ENCODE data around the gene EEF1AKMT3.

EEF1AKMT3 gene

DNA sequence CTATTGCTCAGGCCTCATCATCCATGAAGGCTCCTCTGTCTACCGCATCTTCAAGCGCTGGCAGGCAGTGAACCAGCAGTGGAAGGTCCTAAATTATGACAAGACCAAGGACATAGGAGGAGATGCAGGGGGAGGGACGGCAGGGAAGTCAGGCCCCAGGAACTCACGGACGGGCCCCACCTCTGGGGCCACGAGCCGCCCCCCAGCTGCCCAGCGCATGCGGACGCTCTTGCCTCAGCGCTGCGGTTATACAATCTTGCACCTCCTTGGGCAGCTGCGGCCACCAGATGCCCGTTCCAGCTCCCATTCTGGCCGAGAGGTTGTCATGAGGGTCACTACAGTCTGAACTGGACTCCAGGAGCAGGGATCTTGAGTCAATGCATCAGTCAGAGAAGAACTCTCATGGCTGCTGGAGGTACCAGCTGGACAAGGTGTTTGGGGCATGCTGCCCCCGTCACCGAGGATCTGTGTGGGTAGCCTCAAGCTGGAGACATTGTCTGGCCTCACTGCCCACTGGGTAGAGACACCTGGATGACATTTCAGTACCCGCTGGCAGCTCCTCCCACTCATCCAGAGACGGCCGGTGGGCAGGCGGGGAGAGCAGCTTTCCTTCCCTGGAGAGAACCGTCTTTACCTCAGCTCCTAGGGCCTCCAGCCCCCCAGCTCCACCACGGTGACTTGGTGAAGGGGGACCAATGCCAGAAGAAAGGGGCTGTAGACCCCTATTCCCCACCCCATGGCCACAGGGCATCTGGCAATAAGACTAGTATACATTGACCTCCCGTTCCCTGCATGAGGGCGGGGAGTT, 13.7 kb upstream of the EEF1AKMT3 start:
- Histone ChIP-seq H3K9me3 (ENCODE audit: control insufficient read depth in 2 of 2, low read length in 2 of 2) (no peaks in the 10 kb centered on the region), H3K4me1 (ENCODE audit: control insufficient read depth in 2 of 2, insufficient read depth in 2 of 2, low read length in 2 of 2) (peaks cover 19 to 22% of the 10 kb centered on the region in 2 donors), H3K36me3 (ENCODE audit: control insufficient read depth in 2 of 2, insufficient read depth in 2 of 2, low read length in 2 of 2) (peaks cover 7 to 16% of the 10 kb centered on the region in 2 donors), H3K27ac (ENCODE audit: low read depth in 2 of 2, low read length in 2 of 2) (no peak overlapping the region), H3K27me3 (ENCODE audit: control insufficient read depth in 2 of 2, insufficient read depth in 2 of 2, low read length in 2 of 2) (peaks cover 0 to 4% of the 10 kb centered on the region in 2 donors), H3K4me3 (ENCODE audit: low read length in 2 of 2) (no peak overlapping the region), H3K9ac (ENCODE audit: low read depth in 1 of 2, low read length in 2 of 2) (no peak overlapping the region)

- H3K27ac ChIP-seq (ENCODE audit: low read depth in 2 of 2, low read length in 2 of 2), result no peak overlapping the region
- no peak overlapping the region for H3K4me3 ChIP-seq (ENCODE audit: low read length in 2 of 2)
- no peak overlapping the region for H3K9ac ChIP-seq (ENCODE audit: low read depth in 1 of 2, low read length in 2 of 2)
- H3K27me3 ChIP-seq (ENCODE audit: control insufficient read depth in 2 of 2, insufficient read depth in 2 of 2, low read length in 2 of 2), result peaks cover 5 to 10% of the 10 kb centered on the region in 2 donors
- H3K4me1 ChIP-seq (ENCODE audit: control insufficient read depth in 2 of 2, insufficient read depth in 2 of 2, low read length in 2 of 2), result peaks cover 12 to 18% of the 10 kb centered on the region in 2 donors
- no peaks in the 10 kb centered on the region for H3K9me3 ChIP-seq (ENCODE audit: control insufficient read depth in 2 of 2, low read length in 2 of 2)
- H3K36me3 ChIP-seq (ENCODE audit: control insufficient read depth in 2 of 2, insufficient read depth in 2 of 2, low read length in 2 of 2), result peaks cover 7 to 16% of the 10 kb centered on the region in 2 donors
These were observed 12.9 kb upstream of the EEF1AKMT3 start for GRCh38 chr12:57759360-57759980.

DNA sequence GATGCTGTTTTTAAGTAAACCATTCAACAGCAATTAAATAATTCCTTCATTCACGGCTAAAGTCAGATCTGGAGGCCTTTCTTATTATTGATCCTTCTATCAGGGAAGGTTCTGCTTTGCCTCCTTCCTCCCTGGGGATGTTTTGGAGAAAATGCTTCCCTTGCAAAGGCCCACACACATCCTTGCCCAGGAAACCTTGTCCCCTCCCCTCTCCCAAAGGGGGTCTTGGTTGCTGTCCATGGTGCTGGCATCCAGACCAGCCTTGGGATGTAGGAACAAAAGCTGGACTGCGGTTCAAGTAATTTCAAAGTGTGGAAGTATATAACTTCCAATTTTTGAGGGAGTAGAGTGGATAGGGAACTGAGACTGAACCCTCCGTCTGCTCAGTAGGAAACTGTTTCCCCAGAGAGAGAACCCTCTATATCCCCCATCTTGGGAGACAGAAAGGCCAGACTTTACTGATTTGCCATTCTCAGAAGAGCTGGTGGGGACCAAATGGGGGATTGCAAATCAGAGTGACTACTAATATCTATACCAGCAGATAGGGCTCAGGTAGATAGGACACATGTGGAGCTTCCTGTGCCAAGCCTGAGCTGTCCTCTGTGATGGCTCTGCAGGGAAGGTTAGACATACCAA, 11.9 kb upstream of the EEF1AKMT3 start:
- Histone ChIP-seq H3K36me3 (ENCODE audit: control insufficient read depth in 2 of 2, insufficient read depth in 2 of 2, low read length in 2 of 2) (peaks cover 7 to 16% of the 10 kb centered on the region in 2 donors), H3K9me3 (ENCODE audit: control insufficient read depth in 2 of 2, low read length in 2 of 2) (no peaks in the 10 kb centered on the region), H3K4me3 (ENCODE audit: low read length in 2 of 2) (no peak overlapping the region), H3K9ac (ENCODE audit: low read depth in 1 of 2, low read length in 2 of 2) (no peak overlapping the region), H3K4me1 (ENCODE audit: control insufficient read depth in 2 of 2, insufficient read depth in 2 of 2, low read length in 2 of 2) (peaks cover 13 to 25% of the 10 kb centered on the region in 2 donors), H3K27me3 (ENCODE audit: control insufficient read depth in 2 of 2, insufficient read depth in 2 of 2, low read length in 2 of 2) (peaks cover 13 to 15% of the 10 kb centered on the region in 2 donors), H3K27ac (ENCODE audit: low read depth in 2 of 2, low read length in 2 of 2) (no peak overlapping the region)

DNA sequence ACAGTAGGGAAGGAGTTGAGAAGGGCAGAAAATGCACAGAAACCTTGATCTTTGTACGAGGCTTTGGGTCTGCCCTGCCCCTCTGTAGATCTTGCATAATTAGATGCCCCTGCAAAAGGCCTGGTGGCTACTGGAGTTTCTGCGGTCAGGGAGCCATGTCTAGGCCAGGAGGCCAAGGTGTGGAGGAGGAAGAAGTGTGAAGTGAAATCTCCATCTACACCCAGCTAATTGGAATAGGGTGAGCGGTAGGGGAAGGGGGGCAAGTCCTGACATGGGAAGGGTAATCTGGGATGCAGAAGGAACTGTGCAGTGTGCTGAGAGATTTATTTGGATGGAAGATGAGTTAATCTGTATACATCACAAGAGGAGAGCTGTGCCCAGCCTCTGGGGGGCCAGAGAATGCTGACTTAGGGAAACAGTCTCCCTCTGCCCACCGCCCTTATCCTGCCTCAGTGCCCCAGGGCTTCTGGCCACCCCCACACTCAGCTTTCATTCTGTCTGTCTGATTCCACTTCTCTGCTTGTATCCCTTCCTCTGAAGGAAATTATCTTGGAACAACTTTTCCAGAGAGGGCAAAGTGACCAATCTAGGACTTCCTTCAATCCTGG, 10.9 kb upstream of the EEF1AKMT3 start:
- Histone ChIP-seq H3K9me3 (ENCODE audit: control insufficient read depth in 2 of 2, low read length in 2 of 2) (no peaks in the 10 kb centered on the region), H3K4me1 (ENCODE audit: control insufficient read depth in 2 of 2, insufficient read depth in 2 of 2, low read length in 2 of 2) (peaks cover 16 to 29% of the 10 kb centered on the region in 2 donors), H3K36me3 (ENCODE audit: control insufficient read depth in 2 of 2, insufficient read depth in 2 of 2, low read length in 2 of 2) (peaks cover 7 to 16% of the 10 kb centered on the region in 2 donors), H3K4me3 (ENCODE audit: low read length in 2 of 2) (no peak overlapping the region), H3K27ac (ENCODE audit: low read depth in 2 of 2, low read length in 2 of 2) (no peak overlapping the region), H3K9ac (ENCODE audit: low read depth in 1 of 2, low read length in 2 of 2) (no peak overlapping the region), H3K27me3 (ENCODE audit: control insufficient read depth in 2 of 2, insufficient read depth in 2 of 2, low read length in 2 of 2) (peaks cover 23 to 24% of the 10 kb centered on the region in 2 donors)

- H3K36me3 ChIP-seq (ENCODE audit: control insufficient read depth in 2 of 2, insufficient read depth in 2 of 2, low read length in 2 of 2), result peaks cover 7 to 16% of the 10 kb centered on the region in 2 donors
- H3K27me3 ChIP-seq (ENCODE audit: control insufficient read depth in 2 of 2, insufficient read depth in 2 of 2, low read length in 2 of 2), result peaks cover 32% of the 10 kb centered on the region in 2 donors
- no peak overlapping the region for H3K27ac ChIP-seq (ENCODE audit: low read depth in 2 of 2, low read length in 2 of 2)
These were observed 10.0 kb upstream of the EEF1AKMT3 start for GRCh38 chr12:57762463-57762862.

DNA sequence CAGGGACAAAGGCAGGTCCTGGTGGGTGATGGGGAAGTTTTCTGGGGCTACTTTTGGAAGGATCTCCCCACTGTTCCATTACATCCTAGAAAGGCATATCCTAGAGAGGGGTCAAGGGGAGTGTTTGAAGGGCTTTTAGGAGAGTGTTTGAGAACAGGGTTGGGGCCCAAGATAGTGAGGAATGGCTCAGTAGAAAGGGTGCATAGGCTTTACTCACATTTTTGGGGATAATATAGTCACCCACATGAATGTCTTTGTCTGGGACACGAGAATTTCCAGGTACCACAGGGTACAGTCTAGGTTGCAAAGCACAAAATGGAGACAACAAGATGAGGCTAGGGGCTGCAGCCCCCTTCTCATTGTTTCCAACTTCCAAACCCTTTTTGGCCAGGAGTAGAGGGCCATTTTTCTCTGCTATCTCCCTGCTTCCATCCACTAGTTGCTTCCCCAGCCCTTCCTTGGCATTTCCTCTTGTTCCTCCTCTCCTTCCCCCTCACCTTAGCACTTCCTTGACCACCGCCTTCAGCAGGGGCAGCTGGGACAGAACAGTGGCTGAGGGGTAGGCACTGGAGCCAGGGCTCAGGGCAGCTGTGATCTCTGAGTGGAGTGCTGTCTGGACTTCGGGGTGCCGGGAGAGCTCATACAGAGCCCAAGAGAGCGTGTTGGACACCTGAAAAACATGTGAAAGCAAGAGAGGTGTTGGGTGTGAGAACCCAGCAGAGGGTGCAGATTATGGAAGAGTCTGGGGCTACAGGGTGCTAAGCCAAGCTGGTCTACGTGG, 8.3 kb upstream of the EEF1AKMT3 start:
- peaks cover 32% of the 10 kb centered on the region in 2 donors for H3K27me3 ChIP-seq (ENCODE audit: control insufficient read depth in 2 of 2, insufficient read depth in 2 of 2, low read length in 2 of 2)
- peak overlapping the region in 1 of 2 donors; percentile 52 for H3K9ac ChIP-seq (ENCODE audit: low read depth in 1 of 2, low read length in 2 of 2)
- no peaks in the 10 kb centered on the region for H3K9me3 ChIP-seq (ENCODE audit: control insufficient read depth in 2 of 2, low read length in 2 of 2)
- no peak overlapping the region for H3K27ac ChIP-seq (ENCODE audit: low read depth in 2 of 2, low read length in 2 of 2)
- peaks cover 20 to 29% of the 10 kb centered on the region in 2 donors for H3K4me1 ChIP-seq (ENCODE audit: control insufficient read depth in 2 of 2, insufficient read depth in 2 of 2, low read length in 2 of 2)
- H3K4me3 ChIP-seq (ENCODE audit: low read length in 2 of 2), result peak overlapping the region; percentile 56 to 81
- peaks cover 2 to 5% of the 10 kb centered on the region in 2 donors for H3K36me3 ChIP-seq (ENCODE audit: control insufficient read depth in 2 of 2, insufficient read depth in 2 of 2, low read length in 2 of 2)

More at GRCh38 chr12:57762463-57762862, 10.0 kb upstream of the EEF1AKMT3 start:
- H3K4me3 ChIP-seq (ENCODE audit: low read length in 2 of 2), result no peak overlapping the region
- no peak overlapping the region for H3K9ac ChIP-seq (ENCODE audit: low read depth in 1 of 2, low read length in 2 of 2)
- no peaks in the 10 kb centered on the region for H3K9me3 ChIP-seq (ENCODE audit: control insufficient read depth in 2 of 2, low read length in 2 of 2)
- peaks cover 20 to 31% of the 10 kb centered on the region in 2 donors for H3K4me1 ChIP-seq (ENCODE audit: control insufficient read depth in 2 of 2, insufficient read depth in 2 of 2, low read length in 2 of 2)

DNA sequence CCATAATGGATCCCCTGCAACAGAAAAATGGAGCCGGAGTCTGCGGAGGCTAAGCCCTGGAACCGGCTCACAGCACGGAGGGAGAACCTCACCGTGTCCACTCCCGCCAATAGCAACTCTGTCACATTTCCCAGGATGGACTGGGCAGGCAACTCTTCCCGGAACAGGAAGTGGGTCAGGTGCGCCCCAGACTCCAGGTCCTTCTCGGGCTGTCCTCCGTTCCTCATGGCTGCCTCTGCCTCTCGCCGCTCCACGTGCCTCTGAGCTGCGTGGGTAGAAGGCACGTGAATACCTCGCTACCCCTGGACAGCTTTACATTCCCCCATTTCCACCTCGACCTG, 7.8 kb upstream of the EEF1AKMT3 start:
- peaks cover 3 to 4% of the 10 kb centered on the region in 2 donors for H3K36me3 ChIP-seq (ENCODE audit: control insufficient read depth in 2 of 2, insufficient read depth in 2 of 2, low read length in 2 of 2)
- peaks cover 20 to 29% of the 10 kb centered on the region in 2 donors for H3K4me1 ChIP-seq (ENCODE audit: control insufficient read depth in 2 of 2, insufficient read depth in 2 of 2, low read length in 2 of 2)
- no peaks in the 10 kb centered on the region for H3K9me3 ChIP-seq (ENCODE audit: control insufficient read depth in 2 of 2, low read length in 2 of 2)
- H3K27ac ChIP-seq (ENCODE audit: low read depth in 2 of 2, low read length in 2 of 2), result no peak overlapping the region
- peak overlapping the region; percentile 56 to 81 for H3K4me3 ChIP-seq (ENCODE audit: low read length in 2 of 2)
- H3K9ac ChIP-seq (ENCODE audit: low read depth in 1 of 2, low read length in 2 of 2), result peak overlapping the region in 1 of 2 donors; percentile 52
- H3K27me3 ChIP-seq (ENCODE audit: control insufficient read depth in 2 of 2, insufficient read depth in 2 of 2, low read length in 2 of 2), result peaks cover 32% of the 10 kb centered on the region in 2 donors

GRCh38 chr12:57765003-57765697, 7.3 kb upstream of the EEF1AKMT3 start:
- Histone ChIP-seq H3K4me3 (ENCODE audit: low read length in 2 of 2) (peak overlapping the region; percentile 56 to 81), H3K27ac (ENCODE audit: low read depth in 2 of 2, low read length in 2 of 2) (no peak overlapping the region), H3K36me3 (ENCODE audit: control insufficient read depth in 2 of 2, insufficient read depth in 2 of 2, low read length in 2 of 2) (peaks cover 4 to 5% of the 10 kb centered on the region in 2 donors), H3K9me3 (ENCODE audit: control insufficient read depth in 2 of 2, low read length in 2 of 2) (no peaks in the 10 kb centered on the region), H3K9ac (ENCODE audit: low read depth in 1 of 2, low read length in 2 of 2) (peak overlapping the region in 1 of 2 donors; percentile 52), H3K4me1 (ENCODE audit: control insufficient read depth in 2 of 2, insufficient read depth in 2 of 2, low read length in 2 of 2) (peaks cover 20 to 29% of the 10 kb centered on the region in 2 donors), H3K27me3 (ENCODE audit: control insufficient read depth in 2 of 2, insufficient read depth in 2 of 2, low read length in 2 of 2) (peaks cover 32% of the 10 kb centered on the region in 2 donors)
